Right kidney (tissue), 1 donor: ENCODE measurements around the gene KMT2E.
A peak's percentile ranks its signal among the peaks of the same experiment; 100 is the strongest.

Experiments used
- DNase-seq: peaks from one replicate; pipeline ENCODE4 v3.0.0-alpha.2; 2016

The KMT2E gene

GRCh38 chr7:105007298-105007697 lies 6.7 kb upstream of the KMT2E start:
- no peak for DNase-seq

GRCh38 chr7:105009667-105010503 lies 4.1 kb upstream of the KMT2E start:
- no peak for DNase-seq

- DNase-seq = peak; percentile 18
Measured at GRCh38 chr7:105010504-105011130, 3.4 kb upstream of the KMT2E start.

GRCh38 chr7:105011141-105011830 lies 2.7 kb upstream of the KMT2E start:
- peak; percentile 39 for DNase-seq

GRCh38 chr7:105011831-105012502 lies 2.0 kb upstream of the KMT2E start:
- DNase-seq = peak; percentile 53

- DNase-seq = peak; percentile 100
Measured at GRCh38 chr7:105012503-105013220, 1.3 kb upstream of the KMT2E start.

- DNase-seq = peak; percentile 96
Measured at GRCh38 chr7:105013221-105013815, 687 bp upstream of the KMT2E start.

GRCh38 chr7:105014693-105015389 lies 836 bp downstream of the KMT2E start:
- peak; percentile 83 for DNase-seq

- DNase-seq = peak; percentile 59
Measured at GRCh38 chr7:105015390-105015965, 1.5 kb downstream of the KMT2E start.

- DNase-seq = peak; percentile 18
Measured at GRCh38 chr7:105016068-105016708, 2.2 kb downstream of the KMT2E start.

GRCh38 chr7:105016709-105017656 lies 3.0 kb downstream of the KMT2E start:
- peak; percentile 25 for DNase-seq

GRCh38 chr7:105017657-105018365 lies 3.8 kb downstream of the KMT2E start:
- DNase-seq = no peak

- DNase-seq = no peak
Measured at GRCh38 chr7:105019269-105019668, 5.3 kb downstream of the KMT2E start.

- DNase-seq = no peak
Measured at GRCh38 chr7:105020926-105021325, 6.9 kb downstream of the KMT2E start.

- no peak for DNase-seq
Measured at GRCh38 chr7:105021352-105021751, 7.3 kb downstream of the KMT2E start.

GRCh38 chr7:105021967-105022366 lies 8.0 kb downstream of the KMT2E start:
- no peak for DNase-seq

GRCh38 chr7:105022458-105022857 lies 8.5 kb downstream of the KMT2E start:
- DNase-seq = no peak

- DNase-seq = no peak
Measured at GRCh38 chr7:105024734-105025133, 10.7 kb downstream of the KMT2E start.
